HEK293 (cell line): Measurements from ENCODE around the gene KDELR1.

Experiments used
- ATF2 ChIP-seq: fragments of 450-650 bp; formaldehyde crosslinking; IDR thresholded peaks from 2 replicates; pipeline ENCODE4 v1.5.1; 2016; ENCODE audit warnings: missing biosample characterization, missing genetic modification characterization, low read depth
- FEZF1 ChIP-seq: fragments of 450-650 bp; formaldehyde crosslinking; IDR thresholded peaks from 2 replicates; pipeline ENCODE4 v1.5.1; 2016; ENCODE audit warnings: missing biosample characterization, missing genetic modification characterization
- MYNN ChIP-seq: fragments of 450-650 bp; formaldehyde crosslinking; IDR thresholded peaks from 2 replicates; pipeline ENCODE4 v1.5.1; 2016; ENCODE audit warnings: missing biosample characterization, missing genetic modification characterization, borderline replicate concordance
- PATZ1 ChIP-seq: fragments of 450-650 bp; formaldehyde crosslinking; IDR thresholded peaks from 2 replicates; pipeline ENCODE4 v1.5.1; 2016; ENCODE audit warnings: missing biosample characterization, missing genetic modification characterization
- YY2 ChIP-seq: fragments of 450-650 bp; formaldehyde crosslinking; IDR thresholded peaks from 2 replicates; pipeline ENCODE4 v1.5.1; 2016; ENCODE audit warnings: missing biosample characterization, missing genetic modification characterization
- ZBTB11 ChIP-seq: fragments of 450-650 bp; formaldehyde crosslinking; conservative IDR thresholded peaks from 2 replicates; pipeline ENCODE4 v1.5.1; 2016; ENCODE audit warnings: low read depth, missing biosample characterization, missing genetic modification characterization
- ZBTB17 ChIP-seq: fragments of 450-650 bp; formaldehyde crosslinking; IDR thresholded peaks from 2 replicates; pipeline ENCODE4 v1.5.1; 2016; ENCODE audit warnings: missing biosample characterization, missing genetic modification characterization
- ZEB2 ChIP-seq: fragments of 450-650 bp; formaldehyde crosslinking; IDR thresholded peaks from 2 replicates; pipeline ENCODE4 v1.5.1; 2016; ENCODE audit warnings: missing biosample characterization, missing genetic modification characterization
- ZNF112 ChIP-seq: fragments of 450-650 bp; formaldehyde crosslinking; IDR thresholded peaks from 2 replicates; pipeline ENCODE4 v1.5.0; 2017; ENCODE audit warnings: missing biosample characterization, missing genetic modification characterization
- ZNF140 ChIP-seq: fragments of 450-650 bp; formaldehyde crosslinking; IDR thresholded peaks from 2 replicates; pipeline ENCODE4 v1.5.1; 2016; ENCODE audit warnings: missing biosample characterization, missing genetic modification characterization
- ZNF175 ChIP-seq: fragments of 450-650 bp; formaldehyde crosslinking; IDR thresholded peaks from 2 replicates; pipeline ENCODE4 v1.5.1; 2016; ENCODE audit warnings: missing biosample characterization, missing genetic modification characterization
- ZNF202 ChIP-seq: fragments of 450-650 bp; formaldehyde crosslinking; IDR thresholded peaks from 2 replicates; pipeline ENCODE4 v1.5.1; 2016; ENCODE audit warnings: missing biosample characterization, missing genetic modification characterization, borderline replicate concordance
- ZNF211 ChIP-seq: fragments of 450-650 bp; formaldehyde crosslinking; IDR thresholded peaks from 2 replicates; pipeline ENCODE4 v1.5.1; 2016; ENCODE audit warnings: low read depth, missing biosample characterization, missing genetic modification characterization
- ZNF223 ChIP-seq: fragments of 450-650 bp; formaldehyde crosslinking; IDR thresholded peaks from 2 replicates; pipeline ENCODE4 v1.5.1; 2016; ENCODE audit warnings: missing biosample characterization, missing genetic modification characterization
- ZNF280C ChIP-seq: fragments of 450-650 bp; formaldehyde crosslinking; IDR thresholded peaks from 2 replicates; pipeline ENCODE4 v1.5.1; 2016; ENCODE audit warnings: missing biosample characterization, missing genetic modification characterization
- ZNF324 ChIP-seq: fragments of 450-650 bp; formaldehyde crosslinking; IDR thresholded peaks from 2 replicates; pipeline ENCODE4 v1.5.1; 2016; ENCODE audit warnings: missing biosample characterization, missing genetic modification characterization
- ZNF449 ChIP-seq: fragments of 450-650 bp; formaldehyde crosslinking; IDR thresholded peaks from 2 replicates; pipeline ENCODE4 v1.5.1; 2017; ENCODE audit warnings: missing biosample characterization, mild to moderate bottlenecking, missing genetic modification characterization, moderate library complexity
- ZNF510 ChIP-seq: fragments of 450-650 bp; formaldehyde crosslinking; IDR thresholded peaks from 2 replicates; pipeline ENCODE4 v1.5.1; 2018; ENCODE audit warnings: mild to moderate bottlenecking, missing genetic modification characterization, missing biosample characterization; ENCODE audit not compliant: insufficient replicate concordance
- ZNF596 ChIP-seq: fragments of 450-650 bp; IDR thresholded peaks from 2 replicates; pipeline ENCODE4 v1.5.0; 2018; ENCODE audit warnings: missing biosample characterization, mild to moderate bottlenecking, missing genetic modification characterization, moderate library complexity
- ZNF629 ChIP-seq: fragments of 450-650 bp; formaldehyde crosslinking; IDR thresholded peaks from 2 replicates; pipeline ENCODE4 v1.5.1; 2017; ENCODE audit warnings: missing biosample characterization, missing genetic modification characterization
- ZNF658 ChIP-seq: fragments of 450-650 bp; formaldehyde crosslinking; IDR thresholded peaks from 2 replicates; pipeline ENCODE4; 2016; ENCODE audit warnings: missing biosample characterization, missing genetic modification characterization
- ZNF660 ChIP-seq: fragments of 450-650 bp; IDR thresholded peaks from 2 replicates; pipeline ENCODE4 v1.5.1; 2018; ENCODE audit warnings: missing biosample characterization, mild to moderate bottlenecking, missing genetic modification characterization
- ZNF677 ChIP-seq: fragments of 450-650 bp; IDR thresholded peaks from 2 replicates; pipeline ENCODE4 v1.5.0; 2018; ENCODE audit warnings: missing biosample characterization, mild to moderate bottlenecking, missing genetic modification characterization, moderate library complexity
- ZNF707 ChIP-seq: fragments of 450-650 bp; formaldehyde crosslinking; IDR thresholded peaks from 2 replicates; pipeline ENCODE4 v1.5.1; 2016; ENCODE audit warnings: missing biosample characterization, missing genetic modification characterization
- ZSCAN16 ChIP-seq: fragments of 450-650 bp; formaldehyde crosslinking; IDR thresholded peaks from 2 replicates; pipeline ENCODE4 v1.5.1; 2016; ENCODE audit warnings: missing biosample characterization, missing genetic modification characterization
- ZSCAN5A ChIP-seq: fragments of 450-650 bp; formaldehyde crosslinking; IDR thresholded peaks from 2 replicates; pipeline ENCODE4 v1.5.1; 2016; ENCODE audit warnings: missing biosample characterization, missing genetic modification characterization
- ZXDB ChIP-seq: fragments of 450-650 bp; formaldehyde crosslinking; IDR thresholded peaks from 2 replicates; pipeline ENCODE4 v1.5.1; 2016; ENCODE audit warnings: missing biosample characterization, missing genetic modification characterization

The KDELR1 gene

GRCh38 chr19:48332662-48333466, 58.5 kb downstream of the KDELR1 start (continued):
- peak; percentile 78 for TF ChIP-seq PATZ1 (tag by site-specific recombination)
- no peak for TF ChIP-seq ZNF596 (tag by site-specific recombination)
- TF ChIP-seq ZNF140 = no peak
- no peak for TF ChIP-seq ZNF175
- TF ChIP-seq ZNF658 (tag by site-specific recombination) = no peak
- peak; percentile 61 for TF ChIP-seq ZNF629 (tag by site-specific recombination)
- TF ChIP-seq ZNF211 = no peak
- TF ChIP-seq ZBTB17 (tag by site-specific recombination) = peak; percentile 83; the same call in 1 of the 2 replicates
- TF ChIP-seq ZNF707 (tag by site-specific recombination) = no peak
- no peak for TF ChIP-seq ZNF324 (tag by site-specific recombination)
- 0 out of 2 replicates have a peak, but pooled peaks have one; percentile 6 for TF ChIP-seq ZNF449 (tag by site-specific recombination)
- no peak for TF ChIP-seq ZNF280C (tag by site-specific recombination)
- TF ChIP-seq ZSCAN16 (tag by site-specific recombination) = no peak
- peak; percentile 87 for TF ChIP-seq ZNF677 (tag by site-specific recombination)
- no peak for TF ChIP-seq ZNF202 (tag by site-specific recombination)
- TF ChIP-seq ZXDB (tag by site-specific recombination) = peak; percentile 47
- no peak for TF ChIP-seq ZNF510 (tag by site-specific recombination)
- no peak for TF ChIP-seq MYNN (tag by site-specific recombination)
- TF ChIP-seq ZSCAN5A (tag by site-specific recombination) = no peak
- TF ChIP-seq ZEB2 (tag by site-specific recombination) = peak; percentile 58; the same call in 1 of the 2 replicates
- TF ChIP-seq ATF2 (tag by site-specific recombination) = no peak
- TF ChIP-seq ZNF223 (tag by site-specific recombination) = no peak
- TF ChIP-seq YY2 (tag by site-specific recombination) = no peak
- TF ChIP-seq ZNF660 (tag by site-specific recombination) = 0 out of 2 replicates have a peak, but pooled peaks have one; percentile 60
- TF ChIP-seq ZBTB11 (tag by site-specific recombination) = 0 out of 2 replicates have a peak, but pooled peaks have one; percentile 14
- no peak for TF ChIP-seq ZNF112 (tag by site-specific recombination)
- TF ChIP-seq FEZF1 (tag by site-specific recombination) = peak; percentile 98
